GM21825 (cell line): Measurements from ENCODE around the gene AZGP1.
"Not testable (repeated sequence)": the region's sequence is repeated elsewhere in the genome, so short reads cannot be mapped to it uniquely, and the experiment has no call there.

Experiments used
- ATAC-seq: cut with Tn5 transposase; IDR thresholded peaks from one replicate; pipeline ENCODE4 v1.9.1; 2021; ENCODE audit warnings: mild to moderate bottlenecking, moderate library complexity; ENCODE audit not compliant: unreplicated experiment

Gene AZGP1

GRCh38 chr7:99953649-99954048, 22.2 kb downstream of the AZGP1 start:
- ATAC-seq, result no peak

GRCh38 chr7:99952649-99953048, 23.2 kb downstream of the AZGP1 start:
- ATAC-seq, result not testable (repeated sequence)

GRCh38 chr7:99950819-99951218, 25.0 kb downstream of the AZGP1 start:
- ATAC-seq, result not testable (repeated sequence)

- no peak for ATAC-seq
Observed at GRCh38 chr7:99949645-99950228, 26.1 kb downstream of the AZGP1 start.

GRCh38 chr7:99947608-99948007, 28.2 kb downstream of the AZGP1 start:
- ATAC-seq, result no peak

GRCh38 chr7:99944497-99945070, 31.2 kb downstream of the AZGP1 start:
- no peak for ATAC-seq

- no peak for ATAC-seq
Observed at GRCh38 chr7:99943641-99944496, 32.0 kb downstream of the AZGP1 start.

GRCh38 chr7:99938296-99938695, 37.5 kb downstream of the AZGP1 start:
- no peak for ATAC-seq

GRCh38 chr7:99935009-99935408, 40.8 kb downstream of the AZGP1 start:
- ATAC-seq, result not testable (repeated sequence)

- no peak for ATAC-seq
Observed at GRCh38 chr7:99930376-99930775, 45.5 kb downstream of the AZGP1 start.

- no peak for ATAC-seq
Observed at GRCh38 chr7:99929730-99930053, 46.1 kb downstream of the AZGP1 start.

GRCh38 chr7:99928994-99929729, 46.7 kb downstream of the AZGP1 start, which contains the start of gene GJC3:
GJC3 (minus strand) TSS chr7:99929620; CDS start chr7:99929620, 0 bp downstream.
- no peak for ATAC-seq

- ATAC-seq, result no peak
Observed at GRCh38 chr7:99928188-99928587, 47.6 kb downstream of the AZGP1 start.

- ATAC-seq, result no peak
Observed at GRCh38 chr7:99927536-99927935, 48.3 kb downstream of the AZGP1 start.

- ATAC-seq, result no peak
Observed at GRCh38 chr7:99926321-99926720, 49.5 kb downstream of the AZGP1 start.

GRCh38 chr7:99923200-99923599, 52.6 kb downstream of the AZGP1 start:
- ATAC-seq, result no peak

GRCh38 chr7:99920149-99920548, 55.7 kb downstream of the AZGP1 start:
- ATAC-seq, result no peak

- no peak for ATAC-seq
Observed at GRCh38 chr7:99919814-99920112, 56.1 kb downstream of the AZGP1 start.

- peak; percentile 93 for ATAC-seq
Observed at GRCh38 chr7:99918959-99919813, 56.6 kb downstream of the AZGP1 start, which contains the start of gene TRIM4. TRIM4 (minus strand) TSS chr7:99919530; CDS start chr7:99919401, 129 bp downstream.
